Measurements from ENCODE around the gene KRT8. TPM values are rescaled to one million over a fixed set of nuclear protein-coding genes. Genes with fewer than 3 reads are reported as not detected.

KRT8 gene
- total and polyA plus RNA-seq, 2 of the 13 experiments (the other 11 are each of a cell fraction or from before 2014, with no cell fraction given) = 498 to 718 TPM

- no peak for DNase-seq (ENCODE audit: low spot score)
- no TSS peak for BruUV-seq (replicated peaks)
- CTCF ChIA-PET (ENCODE audit: low intra/inter-chr PET ratio, low total read pairs) = no interaction called here
Measured at GRCh38 chr12:52849511-52849910, 55.4 kb downstream of the KRT8 start.

More at GRCh38 chr12:52849511-52849910, 55.4 kb downstream of the KRT8 start:
- Histone ChIP-seq H3K4me1 (ENCODE audit: insufficient read depth, low read length) (no peaks in the 10 kb centered on the region), H3K79me2 (ENCODE audit: insufficient read depth, low read length) (no peaks in the 10 kb centered on the region), H3K27ac (ENCODE audit: extremely low read length, insufficient read depth, low read length) (no peak overlapping the region), H3K9ac (ENCODE audit: insufficient read depth, low read depth, low read length) (no peak overlapping the region), H4K20me1 (ENCODE audit: insufficient read depth, low read length) (no peaks in the 10 kb centered on the region), H3K4me2 (ENCODE audit: low read depth, low read length) (no peak overlapping the region), H3K4me3 (replicated peaks in 1 of 3; ENCODE audit: insufficient read depth in 1 of 3, low read depth in 2 of 3, low read length in 3 of 3) (no peak overlapping the region), H3K27me3 (ENCODE audit: control insufficient read depth in 1 of 2, insufficient read depth in 2 of 2, low read length in 2 of 2) (peaks cover 3 to 32% of the 10 kb centered on the region in 2 experiments; a peak in 4 of 5 replicates), H2AFZ (ENCODE audit: low read length) (no peak overlapping the region), H3K9me3 (ENCODE audit: low read length) (no peaks in the 10 kb centered on the region), H3K36me3 (replicated peaks in 1 of 2; ENCODE audit: control insufficient read depth in 1 of 2, insufficient read depth in 2 of 2, low read length in 2 of 2) (no peaks in the 10 kb centered on the region)
- FAIRE-seq (no peak), ATAC-seq (no peak)
- in situ Hi-C loops (cut with HindIII; ENCODE audit: extremely low pct_ligation_motif_present, low pct_unique_long_range_greater_than_20kb) = no loop called here
- TF ChIP-seq REL (CRISPR knock-in tag; conservative IDR thresholded peaks at IDR 0.05) = no peak
- no peak for TF ChIP-seq ZNF776 (CRISPR knock-in tag; IDR thresholded peaks at IDR 0.05)
- TF ChIP-seq RARA (CRISPR knock-in tag; IDR thresholded peaks at IDR 0.05) = no peak
- TF ChIP-seq NCOA1 (CRISPR knock-in tag; IDR thresholded peaks at IDR 0.05) = no peak
- no peak for TF ChIP-seq ATM (IDR thresholded peaks at IDR 0.05; ENCODE audit: borderline replicate concordance)
- TF ChIP-seq ZNF746 (CRISPR knock-in tag; IDR thresholded peaks at IDR 0.05) = no peak
- TF ChIP-seq, protein P1, sequence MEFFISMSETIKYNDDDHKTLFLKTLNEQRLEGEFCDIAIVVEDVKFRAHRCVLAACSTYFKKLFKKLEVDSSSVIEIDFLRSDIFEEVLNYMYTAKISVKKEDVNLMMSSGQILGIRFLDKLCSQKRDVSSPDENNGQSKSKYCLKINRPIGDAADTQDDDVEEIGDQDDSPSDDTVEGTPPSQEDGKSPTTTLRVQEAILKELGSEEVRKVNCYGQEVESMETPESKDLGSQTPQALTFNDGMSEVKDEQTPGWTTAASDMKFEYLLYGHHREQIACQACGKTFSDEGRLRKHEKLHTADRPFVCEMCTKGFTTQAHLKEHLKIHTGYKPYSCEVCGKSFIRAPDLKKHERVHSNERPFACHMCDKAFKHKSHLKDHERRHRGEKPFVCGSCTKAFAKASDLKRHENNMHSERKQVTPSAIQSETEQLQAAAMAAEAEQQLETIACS (CRISPR knock-in tag; IDR thresholded peaks at IDR 0.05) = no peak
- TF ChIP-seq TAF1 (CRISPR knock-in tag; IDR thresholded peaks at IDR 0.05) = no peak
- no peak for TF ChIP-seq SRSF9 (IDR thresholded peaks at IDR 0.05; ENCODE audit: borderline replicate concordance, insufficient read depth, low read depth, low read length, poor library complexity, severe bottlenecking)
- no peak for TF ChIP-seq AGO2 (optimal IDR thresholded peaks at IDR 0.05; ENCODE audit: low read depth, low read length)
- no peak for TF ChIP-seq CBX5 (CRISPR knock-in tag; IDR thresholded peaks at IDR 0.05; ENCODE audit: borderline replicate concordance)
- no peak for TF ChIP-seq CCAR2 (optimal IDR thresholded peaks at IDR 0.05; ENCODE audit: low read depth, low read length)
- TF ChIP-seq DMAP1 (CRISPR knock-in tag; IDR thresholded peaks at IDR 0.05) = no peak
- no peak for TF ChIP-seq CSRNP1 (CRISPR knock-in tag; IDR thresholded peaks at IDR 0.05)
- TF ChIP-seq ZNF576 (CRISPR knock-in tag; IDR thresholded peaks at IDR 0.05) = no peak
- no peak for TF ChIP-seq FOXC1 (CRISPR knock-in tag; IDR thresholded peaks at IDR 0.05; ENCODE audit: borderline replicate concordance)
- intact Hi-C loops (cut with micrococcal nuclease; ENCODE audit: unreplicated experiment) = no loop called here
- POLR2A ChIA-PET = no interaction called here
- 7% methylated on average over 6 of the region's 6 CpGs for WGBS (ENCODE audit: low lambda C conversion rate)
